ENCODE data around the gene CGREF1. TPM values are rescaled to one million over a fixed set of nuclear protein-coding genes. Genes with fewer than 3 reads are reported as not detected.
"Not testable (repeated sequence)": the region's sequence is repeated elsewhere in the genome, so short reads cannot be mapped to it uniquely, and the experiment has no call there.

Gene CGREF1
- total RNA-seq, 4 donors from 2014 or later = 2.3 to 22.9 (median 9.7) TPM

DNA sequence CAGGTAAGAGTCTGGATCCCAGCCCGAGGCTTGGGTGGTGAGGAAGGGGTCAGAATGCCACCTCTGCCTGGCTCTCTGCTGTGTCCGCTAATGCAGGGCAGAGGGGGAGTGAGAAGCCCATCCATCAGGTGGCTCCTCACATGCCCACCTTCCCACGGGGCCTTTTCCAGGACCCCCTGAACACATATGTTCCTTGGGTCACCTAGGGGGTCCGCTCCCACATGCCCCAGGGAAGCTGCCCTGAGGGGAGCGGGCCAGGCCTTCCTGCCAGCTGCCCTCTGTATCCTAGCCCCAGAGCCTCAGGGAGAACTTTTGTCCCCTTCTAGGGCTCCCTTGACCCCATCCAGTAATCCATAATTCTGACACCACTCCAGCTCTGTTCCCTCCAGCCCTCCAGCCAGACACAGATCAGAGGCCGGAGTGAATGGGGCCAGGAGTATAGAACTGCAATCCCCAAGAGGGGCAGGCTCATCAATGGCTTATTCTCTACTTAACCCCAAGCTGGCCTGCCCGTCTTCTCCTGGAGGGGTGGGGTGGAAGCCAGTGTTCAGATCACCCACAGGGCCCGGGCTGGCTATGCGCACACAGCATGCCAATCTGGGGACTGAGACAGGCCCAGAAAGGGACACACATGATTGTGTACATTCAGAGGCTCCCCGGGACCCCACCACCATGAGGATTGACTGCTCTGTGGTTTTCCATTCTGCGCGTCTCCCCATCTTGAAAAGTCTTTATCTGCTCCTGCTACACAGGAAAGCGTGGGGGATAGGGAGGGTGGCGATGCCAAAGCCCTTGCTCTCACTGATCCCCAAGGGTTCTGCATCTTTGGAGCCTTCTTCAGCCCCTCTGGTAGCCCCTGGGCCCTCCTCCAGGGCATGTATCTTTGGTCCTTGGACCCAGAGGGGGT lies 39.4 kb downstream of the CGREF1 start:
- Histone ChIP-seq H3K4me3 (peak overlapping the region; percentile 52 to 84), H3K27me3 (no peaks in the 10 kb centered on the region), H3K36me3 (no peaks in the 10 kb centered on the region), H3K4me1 (peaks cover 5 to 14% of the 10 kb centered on the region in 2 donors), H3K9me3 (no peaks in the 10 kb centered on the region), H3K27ac (peak overlapping the region; percentile 92 to 98)
- DNase-seq = no peak
- TF ChIP-seq POLR2A (IDR thresholded peaks at IDR 0.05) = no peak
- TF ChIP-seq, protein P1, sequence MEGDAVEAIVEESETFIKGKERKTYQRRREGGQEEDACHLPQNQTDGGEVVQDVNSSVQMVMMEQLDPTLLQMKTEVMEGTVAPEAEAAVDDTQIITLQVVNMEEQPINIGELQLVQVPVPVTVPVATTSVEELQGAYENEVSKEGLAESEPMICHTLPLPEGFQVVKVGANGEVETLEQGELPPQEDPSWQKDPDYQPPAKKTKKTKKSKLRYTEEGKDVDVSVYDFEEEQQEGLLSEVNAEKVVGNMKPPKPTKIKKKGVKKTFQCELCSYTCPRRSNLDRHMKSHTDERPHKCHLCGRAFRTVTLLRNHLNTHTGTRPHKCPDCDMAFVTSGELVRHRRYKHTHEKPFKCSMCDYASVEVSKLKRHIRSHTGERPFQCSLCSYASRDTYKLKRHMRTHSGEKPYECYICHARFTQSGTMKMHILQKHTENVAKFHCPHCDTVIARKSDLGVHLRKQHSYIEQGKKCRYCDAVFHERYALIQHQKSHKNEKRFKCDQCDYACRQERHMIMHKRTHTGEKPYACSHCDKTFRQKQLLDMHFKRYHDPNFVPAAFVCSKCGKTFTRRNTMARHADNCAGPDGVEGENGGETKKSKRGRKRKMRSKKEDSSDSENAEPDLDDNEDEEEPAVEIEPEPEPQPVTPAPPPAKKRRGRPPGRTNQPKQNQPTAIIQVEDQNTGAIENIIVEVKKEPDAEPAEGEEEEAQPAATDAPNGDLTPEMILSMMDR (IDR thresholded peaks at IDR 0.05) = no peak
- intact Hi-C loops (cut with DNase I; ENCODE audit: low total_unique reads) = loop anchor here (2.0 kb wide), 1 partner anchor 29 kb away; the partner anchor contains the start of gene AGBL5

DNA sequence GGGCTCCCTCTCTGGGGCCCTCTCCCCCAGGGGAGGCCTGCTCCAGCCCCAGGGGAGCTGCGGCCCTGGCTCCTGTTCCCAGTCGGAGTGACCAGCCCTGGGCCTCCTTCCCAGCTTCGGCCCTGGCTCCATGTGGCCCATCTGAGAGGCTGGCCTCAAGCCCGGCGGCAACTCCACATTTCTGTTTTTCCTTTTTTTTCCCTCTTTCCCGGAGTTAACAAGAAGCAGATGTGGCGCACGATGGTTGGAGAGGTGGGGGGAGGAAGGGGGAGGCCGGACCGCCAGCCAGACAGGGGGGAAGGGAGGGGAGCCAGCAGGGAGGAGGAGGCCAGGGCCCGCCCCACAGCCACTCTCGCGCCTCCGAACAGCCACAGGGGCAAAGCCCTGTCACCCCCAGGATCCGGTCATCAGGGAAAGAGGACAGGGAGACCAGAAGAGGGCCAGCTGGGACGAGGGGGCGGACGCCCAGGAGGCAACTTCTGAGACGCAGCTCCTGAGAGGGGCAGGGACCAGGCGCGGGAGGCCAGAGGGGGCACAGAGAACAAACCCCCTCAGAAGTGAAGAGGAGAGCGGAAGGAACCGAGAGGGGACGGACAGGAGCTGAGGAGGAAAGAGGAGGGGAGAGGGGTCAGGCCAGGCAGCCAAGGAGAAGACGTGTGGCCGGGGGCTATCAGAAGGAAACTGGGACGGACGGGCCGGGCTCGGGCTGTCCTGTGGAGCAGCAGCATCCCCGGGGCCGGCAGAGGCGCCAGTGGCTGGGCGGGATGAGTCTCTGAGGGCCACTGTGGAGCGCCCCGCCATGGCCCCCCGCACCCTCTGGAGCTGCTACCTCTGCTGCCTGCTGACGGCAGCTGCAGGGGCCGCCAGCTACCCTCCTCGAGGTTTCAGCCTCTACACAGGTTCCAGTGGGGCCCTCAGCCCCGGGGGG lies 40.4 kb downstream of the CGREF1 start, which contains the start of gene EMILIN1:
TSS of gene EMILIN1 (plus strand) at position 349 of the 928 bp plus-strand sequence. CDS start at position 800, 451 bp downstream.
- DNase-seq = peak; percentile 93 to 96
- Histone ChIP-seq H3K4me1 (peaks cover 5 to 14% of the 10 kb centered on the region in 2 donors), H3K27me3 (no peaks in the 10 kb centered on the region), H3K9me3 (no peaks in the 10 kb centered on the region), H3K27ac (peak within 1 kb of the TSS; percentile 92 to 98), H3K36me3 (no peaks in the 10 kb centered on the region), H3K4me3 (peak within 1 kb of the TSS; percentile 52 to 84)
- intact Hi-C loops (cut with DNase I; ENCODE audit: low total_unique reads) = loop anchor here (2.0 kb wide), 1 partner anchor 28 kb away; the partner anchor contains the start of gene AGBL5
- TF ChIP-seq POLR2A (IDR thresholded peaks at IDR 0.05) = peak; percentile 41 to 70
- TF ChIP-seq, protein P1 (IDR thresholded peaks at IDR 0.05) = peak in 1 of 4 experiments; percentile 17

- intact Hi-C loops (cut with DNase I; ENCODE audit: low total_unique reads) = no loop called here
- no peaks in the 10 kb centered on the region for H3K36me3 ChIP-seq
- H3K4me1 ChIP-seq = peaks cover 5 to 9% of the 10 kb centered on the region in 2 donors
- H3K27me3 ChIP-seq = no peaks in the 10 kb centered on the region
- DNase-seq = no peak
- H3K27ac ChIP-seq = peak overlapping the region; percentile 92 to 98
- no peak for TF ChIP-seq POLR2A (IDR thresholded peaks at IDR 0.05)
- TF ChIP-seq, protein P1 (IDR thresholded peaks at IDR 0.05) = no peak
- H3K4me3 ChIP-seq = no peak overlapping the region
- no peaks in the 10 kb centered on the region for H3K9me3 ChIP-seq
Observed at GRCh38 chr2:27077231-27077630, 41.7 kb downstream of the CGREF1 start.

DNA sequence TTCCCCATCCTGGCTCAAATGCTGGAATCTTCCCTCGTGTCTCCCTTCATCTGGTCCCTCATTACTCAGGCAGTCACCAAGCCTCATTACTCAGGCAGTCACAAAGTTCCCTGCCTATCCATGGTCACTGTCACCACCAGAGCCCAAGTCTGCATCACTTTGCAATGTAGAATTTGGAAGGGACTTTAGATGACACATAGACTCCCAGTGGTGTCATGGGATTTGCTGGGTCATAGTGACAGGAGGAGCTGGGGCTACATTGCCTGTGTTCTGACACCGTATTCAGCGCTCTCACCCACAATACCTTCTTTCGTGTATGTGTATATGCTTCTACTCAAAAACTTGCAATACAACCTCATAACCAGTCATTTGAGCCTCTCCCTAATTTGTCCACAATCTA lies 42.6 kb downstream of the CGREF1 start:
- intact Hi-C loops (cut with DNase I; ENCODE audit: low total_unique reads) = no loop called here
- no peak for DNase-seq
- TF ChIP-seq, protein P1 (IDR thresholded peaks at IDR 0.05) = no peak
- no peak for TF ChIP-seq POLR2A (IDR thresholded peaks at IDR 0.05)
- Histone ChIP-seq H3K27ac (peak overlapping the region; percentile 92 to 98), H3K27me3 (no peaks in the 10 kb centered on the region), H3K4me3 (no peak overlapping the region), H3K9me3 (no peaks in the 10 kb centered on the region), H3K36me3 (no peaks in the 10 kb centered on the region), H3K4me1 (peaks cover under 1 to 4% of the 10 kb centered on the region in 2 donors)

DNA sequence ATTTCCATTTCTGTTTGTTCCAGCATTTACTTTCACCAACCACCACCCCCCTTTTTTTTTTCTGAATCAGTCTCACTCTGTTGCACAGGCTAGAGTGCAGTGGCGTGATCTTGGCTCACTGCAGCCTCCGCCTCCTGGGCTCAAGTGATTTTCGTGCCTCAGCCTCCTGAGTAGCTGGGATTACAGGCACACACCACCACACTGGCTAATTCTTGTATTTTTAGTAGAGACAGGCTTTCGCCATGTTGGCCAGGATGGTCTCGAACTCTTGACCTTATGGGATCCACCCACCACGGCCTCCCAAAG lies 43.4 kb downstream of the CGREF1 start:
- H3K36me3 ChIP-seq; H3K4me1 ChIP-seq; H3K4me3 ChIP-seq; intact Hi-C loops (cut with DNase I; ENCODE audit: low total_unique reads); DNase-seq; H3K27me3 ChIP-seq; H3K9me3 ChIP-seq: not testable (repeated sequence)
- peak overlapping the region; percentile 95 to 98 for H3K27ac ChIP-seq

Measured in uterus (tissue), 4 donors.